HFF-Myc (cell line): ENCODE measurements around the gene ARHGEF4.

Experiments used
- DNase-seq: peaks from one replicate; pipeline ENCODE4 v3.0.0-alpha.2; 2011; ENCODE audit warnings: low read depth; ENCODE audit errors: extremely low read depth
- H3K4me3 ChIP-seq: replicated peaks from 2 replicates; pipeline ENCODE4 v1.5.1; 2011; ENCODE audit warnings: low read depth, mild to moderate bottlenecking, control low read depth, low read length
- TF ChIP-seq, protein P1 (sequence below): IDR thresholded peaks from 2 replicates; pipeline ENCODE4 v1.5.1; 2012; ENCODE audit warnings: mild to moderate bottlenecking, low read depth, low read length, control low read depth; ENCODE audit errors: missing control alignments

The ARHGEF4 gene

DNA sequence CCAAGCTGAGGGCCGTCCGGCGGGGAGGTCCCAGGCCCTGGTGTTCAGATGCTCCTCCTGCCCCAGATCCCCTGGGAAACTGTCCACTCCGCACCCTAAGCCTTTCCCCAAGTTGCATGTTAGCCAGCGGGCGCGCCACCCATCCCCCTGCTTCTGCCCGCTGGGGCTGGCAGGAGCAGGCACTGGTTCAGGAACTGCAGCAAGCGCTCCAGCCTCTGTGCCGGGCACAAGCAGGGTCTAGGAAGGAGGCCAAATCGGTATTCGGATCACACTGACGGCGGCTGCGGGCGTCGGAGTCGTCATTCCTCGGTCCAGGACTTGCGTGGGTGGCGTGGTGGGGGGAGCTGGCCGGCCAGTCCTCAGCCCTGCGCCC lies 202.8 kb downstream of the ARHGEF4 start:
- TF ChIP-seq, protein P1, sequence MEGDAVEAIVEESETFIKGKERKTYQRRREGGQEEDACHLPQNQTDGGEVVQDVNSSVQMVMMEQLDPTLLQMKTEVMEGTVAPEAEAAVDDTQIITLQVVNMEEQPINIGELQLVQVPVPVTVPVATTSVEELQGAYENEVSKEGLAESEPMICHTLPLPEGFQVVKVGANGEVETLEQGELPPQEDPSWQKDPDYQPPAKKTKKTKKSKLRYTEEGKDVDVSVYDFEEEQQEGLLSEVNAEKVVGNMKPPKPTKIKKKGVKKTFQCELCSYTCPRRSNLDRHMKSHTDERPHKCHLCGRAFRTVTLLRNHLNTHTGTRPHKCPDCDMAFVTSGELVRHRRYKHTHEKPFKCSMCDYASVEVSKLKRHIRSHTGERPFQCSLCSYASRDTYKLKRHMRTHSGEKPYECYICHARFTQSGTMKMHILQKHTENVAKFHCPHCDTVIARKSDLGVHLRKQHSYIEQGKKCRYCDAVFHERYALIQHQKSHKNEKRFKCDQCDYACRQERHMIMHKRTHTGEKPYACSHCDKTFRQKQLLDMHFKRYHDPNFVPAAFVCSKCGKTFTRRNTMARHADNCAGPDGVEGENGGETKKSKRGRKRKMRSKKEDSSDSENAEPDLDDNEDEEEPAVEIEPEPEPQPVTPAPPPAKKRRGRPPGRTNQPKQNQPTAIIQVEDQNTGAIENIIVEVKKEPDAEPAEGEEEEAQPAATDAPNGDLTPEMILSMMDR: no peak
- H3K4me3 ChIP-seq: no peak overlapping the region
- no peak for DNase-seq

DNA sequence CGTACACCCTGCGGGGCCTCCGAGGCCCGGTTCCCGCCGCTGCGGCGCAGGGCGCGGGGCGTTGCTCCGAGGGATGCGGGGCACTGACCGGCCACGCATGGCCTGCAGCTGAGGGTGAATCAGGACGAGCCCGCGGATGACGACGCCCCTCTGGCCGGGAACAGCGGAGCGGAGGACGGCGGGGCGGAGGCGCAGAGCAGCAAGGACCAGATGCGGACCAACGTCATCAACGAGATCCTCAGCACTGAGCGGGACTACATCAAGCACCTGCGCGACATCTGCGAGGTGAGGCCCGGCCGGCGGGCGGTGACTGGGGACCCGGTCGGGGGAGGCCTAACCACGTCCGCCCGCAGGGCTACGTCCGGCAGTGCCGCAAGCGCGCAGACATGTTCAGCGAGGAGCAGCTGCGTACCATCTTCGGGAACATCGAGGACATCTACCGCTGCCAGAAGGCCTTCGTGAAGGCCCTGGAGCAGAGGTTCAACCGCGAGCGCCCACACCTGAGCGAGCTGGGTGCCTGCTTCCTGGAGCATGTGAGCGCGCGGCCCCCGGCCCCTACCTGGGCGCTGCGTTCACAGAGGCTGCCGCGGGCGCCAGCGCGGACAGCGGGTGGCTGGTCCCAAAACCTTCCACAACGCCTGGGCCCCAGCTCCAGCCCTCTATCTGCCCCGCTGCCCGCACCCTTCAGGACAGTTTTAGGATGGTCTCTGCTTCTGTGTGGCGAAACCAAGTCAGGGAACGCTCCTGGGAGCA lies 203.4 kb downstream of the ARHGEF4 start:
- TF ChIP-seq, protein P1: no peak
- DNase-seq: no peak
- no peak overlapping the region for H3K4me3 ChIP-seq

DNA sequence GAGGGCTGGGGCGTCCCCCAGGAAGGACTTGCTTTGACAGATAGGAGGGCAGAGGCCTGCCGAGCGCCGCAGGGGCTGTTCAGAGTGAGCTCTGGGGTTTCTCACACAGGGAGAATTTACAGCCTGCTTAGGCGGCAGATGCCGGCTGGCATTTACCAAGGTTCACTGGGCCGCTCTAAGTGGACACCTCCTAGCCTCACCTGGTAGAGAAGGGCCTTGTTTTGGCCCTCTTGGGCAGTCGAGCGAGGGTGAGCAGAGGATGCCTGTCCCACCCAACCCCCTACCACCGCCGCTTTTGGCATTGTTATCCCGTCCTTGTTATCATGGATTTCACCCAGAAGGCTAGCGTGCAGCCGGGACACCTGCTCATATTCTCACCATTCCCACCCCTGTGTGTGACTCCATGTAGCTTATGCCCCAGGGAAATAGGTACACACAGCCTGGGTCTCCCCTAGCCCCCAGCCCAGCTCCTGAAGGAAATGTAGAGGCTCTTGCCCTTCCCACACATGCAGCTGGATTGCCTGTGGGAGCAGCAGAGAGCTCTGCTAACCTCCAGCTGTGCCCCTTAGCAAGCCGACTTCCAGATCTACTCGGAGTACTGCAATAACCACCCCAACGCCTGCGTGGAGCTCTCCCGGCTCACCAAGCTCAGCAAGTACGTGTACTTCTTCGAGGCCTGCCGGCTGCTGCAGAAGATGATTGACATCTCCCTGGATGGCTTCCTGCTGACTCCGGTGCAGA lies 204.1 kb downstream of the ARHGEF4 start:
- no peak overlapping the region for H3K4me3 ChIP-seq
- no peak for DNase-seq
- TF ChIP-seq, protein P1: peak; percentile 18

DNA sequence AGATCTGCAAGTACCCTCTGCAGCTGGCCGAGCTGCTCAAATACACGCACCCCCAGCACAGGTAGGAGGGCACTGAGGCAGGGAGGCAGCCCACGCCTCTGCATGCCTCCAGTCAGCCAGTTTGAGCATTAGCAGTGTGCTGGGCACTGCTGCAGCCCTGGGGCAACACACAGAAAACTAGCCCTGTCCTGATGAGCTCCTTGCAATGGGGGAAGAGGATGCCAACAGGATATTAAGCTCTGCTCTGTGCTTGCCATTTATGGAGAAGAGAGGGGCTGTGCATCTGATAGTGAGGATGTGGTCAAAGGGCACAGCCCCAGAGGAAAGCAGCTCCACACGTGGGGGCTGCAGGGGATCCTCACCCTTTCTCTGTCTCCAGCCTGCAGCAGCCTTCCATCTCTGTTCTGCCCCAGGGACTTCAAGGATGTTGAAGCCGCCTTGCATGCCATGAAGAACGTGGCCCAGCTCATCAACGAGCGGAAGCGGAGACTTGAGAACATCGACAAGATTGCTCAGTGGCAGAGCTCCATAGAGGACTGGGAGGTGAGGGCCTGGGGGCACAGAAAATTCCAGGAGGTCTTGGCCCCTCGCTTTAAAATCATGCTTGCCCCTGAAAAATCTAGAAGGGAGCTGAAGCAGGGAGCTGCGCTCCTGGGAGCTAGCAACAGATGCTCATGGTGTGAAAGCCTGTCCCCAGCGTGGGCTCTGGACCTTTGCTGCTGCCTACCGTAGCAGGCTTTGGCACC lies 204.9 kb downstream of the ARHGEF4 start:
- no peak for DNase-seq
- TF ChIP-seq, protein P1: no peak
- no peak overlapping the region for H3K4me3 ChIP-seq

DNA sequence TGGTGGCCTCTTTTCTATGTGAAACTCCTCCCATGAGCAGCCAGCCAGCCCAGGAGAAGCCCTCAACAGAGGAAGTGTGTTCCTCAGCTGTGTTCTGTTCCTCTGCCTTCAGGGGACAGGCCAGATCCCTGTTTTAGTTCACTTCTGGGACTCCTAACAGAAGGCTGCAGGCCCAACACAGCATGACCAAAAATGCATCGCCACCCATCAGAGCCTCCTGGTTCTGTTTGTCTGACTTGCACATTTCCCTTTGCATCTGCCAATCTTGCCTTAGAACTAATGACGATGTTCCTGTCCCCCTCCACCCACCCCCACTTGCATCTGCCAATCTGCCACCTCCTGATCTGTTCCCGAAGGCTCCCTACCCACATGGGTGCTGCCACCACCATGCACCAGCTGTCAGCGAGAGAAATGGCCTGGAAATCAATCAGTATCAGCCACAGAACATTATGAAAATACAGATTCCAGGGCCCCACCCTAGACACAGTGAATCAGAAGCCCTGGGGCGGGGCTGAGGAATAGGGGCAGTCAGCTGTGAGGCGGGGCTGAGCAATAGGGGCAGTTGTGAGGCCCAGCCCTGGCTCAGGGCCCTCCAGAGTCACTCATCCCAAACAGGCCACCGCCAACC lies 205.5 kb downstream of the ARHGEF4 start:
- no peak for DNase-seq
- TF ChIP-seq, protein P1: no peak

DNA sequence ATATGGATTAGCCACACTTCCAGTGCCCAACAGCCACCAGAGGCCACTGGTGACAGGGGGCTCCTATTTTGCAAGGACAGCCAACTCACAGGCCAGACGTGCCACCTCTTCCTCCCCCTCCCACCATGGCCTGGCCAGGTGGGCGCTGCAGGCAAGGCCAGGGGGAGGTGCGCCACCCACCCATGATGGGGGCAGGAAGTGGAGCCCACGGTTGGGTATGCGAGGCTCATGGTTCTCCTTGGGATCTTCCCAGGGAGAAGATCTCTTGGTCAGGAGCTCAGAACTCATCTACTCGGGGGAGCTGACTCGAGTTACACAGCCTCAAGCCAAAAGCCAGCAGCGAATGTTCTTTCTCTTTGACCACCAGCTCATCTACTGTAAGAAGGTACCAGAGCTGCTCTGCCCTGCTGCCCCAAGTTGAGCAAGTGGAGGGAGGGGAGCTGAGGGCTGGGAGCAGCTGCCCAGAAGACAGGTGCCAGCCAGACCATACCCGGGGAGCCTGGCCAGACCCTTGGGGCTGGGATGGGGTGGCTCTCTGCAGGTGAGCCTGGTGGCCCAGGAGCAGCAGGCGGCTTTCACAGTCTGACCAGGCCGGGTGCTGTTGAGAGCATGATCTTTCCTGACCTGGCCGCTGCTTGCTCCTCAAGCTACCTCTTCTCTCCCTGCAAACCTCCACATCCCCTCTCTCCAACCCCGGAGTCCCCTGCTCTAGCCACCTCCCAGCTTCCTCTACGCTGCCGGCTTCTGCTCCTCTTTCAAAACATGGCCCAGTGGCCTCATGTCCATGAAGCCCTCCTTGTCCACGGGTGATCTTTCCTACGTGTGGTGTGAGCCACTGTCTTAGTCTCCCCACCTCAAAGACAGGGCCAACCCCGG lies 206.7 kb downstream of the ARHGEF4 start:
- no peak overlapping the region for H3K4me3 ChIP-seq
- TF ChIP-seq, protein P1: no peak
- no peak for DNase-seq

More for the DNA sequence above, 205.5 kb downstream of the ARHGEF4 start:
- H3K4me3 ChIP-seq: no peak overlapping the region
